GM23248 (cell line): ENCODE measurements around the gene GTPBP4.

Experiments used
- EZH2 ChIP-seq: fragments of 200-600 bp; sonication (generic); IDR thresholded peaks from 2 replicates; pipeline ENCODE4 v1.6.1; 2018; ENCODE audit warnings: antibody characterized with exemption, mild to moderate bottlenecking; ENCODE audit not compliant: insufficient read depth, poor library complexity, severe bottlenecking
- EZH2phosphoT487 ChIP-seq: fragments of 200-600 bp; sonication (generic); IDR thresholded peaks from 2 replicates; pipeline ENCODE4 v1.6.1; 2018; ENCODE audit warnings: antibody characterized with exemption, moderate library complexity, mild to moderate bottlenecking, low read depth; ENCODE audit not compliant: insufficient read depth

DNA sequence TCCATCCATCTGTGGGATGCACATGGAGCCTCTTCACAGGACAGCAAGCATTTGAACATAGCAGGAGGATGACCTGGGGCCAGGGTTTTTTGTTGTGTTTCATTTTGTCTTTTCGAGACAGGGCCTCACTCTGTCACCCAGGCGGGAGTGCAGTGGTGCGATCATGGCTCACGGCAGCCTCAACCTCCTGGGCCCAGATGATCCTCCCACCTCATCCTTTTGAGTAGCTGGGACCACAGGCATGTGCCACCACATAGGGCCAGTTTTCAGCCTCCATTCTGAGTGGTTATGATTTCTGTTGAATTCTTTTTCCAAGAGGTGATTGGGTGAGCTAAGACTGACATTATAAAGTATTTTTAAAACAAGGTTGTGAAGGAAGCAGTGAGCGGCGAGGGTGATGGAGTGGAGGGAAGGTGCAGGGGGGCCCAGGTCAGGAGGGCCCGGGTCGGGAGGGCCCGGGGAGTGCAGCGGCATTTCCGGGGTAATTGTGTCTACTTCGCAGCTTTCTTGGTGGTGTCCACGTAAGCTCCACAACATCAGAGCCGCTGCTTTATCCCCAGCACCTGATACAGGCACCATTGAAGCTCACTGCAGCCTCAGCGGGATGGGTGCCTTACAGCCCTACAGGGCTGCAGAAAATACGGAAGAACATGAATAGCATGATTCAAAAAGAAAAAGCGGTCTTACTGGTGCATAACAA, 44.8 kb upstream of the GTPBP4 start:
- TF ChIP-seq EZH2 (no peak), EZH2phosphoT487 (no peak)
